ENCODE results near the gene DOK6.

GRCh38 chr18:69786427-69786826, 385.7 kb downstream of the DOK6 start:
- TF ChIP-seq CTCF (IDR thresholded peaks at IDR 0.05 in 4 of 5, conservative IDR thresholded peaks at IDR 0.05 in 1 of 5) (no peak), POLR2A (IDR thresholded peaks at IDR 0.05) (no peak)
